Endometrial microvascular endothelial cells (primary cell): ENCODE data around the gene PDE6B. TPM values are rescaled to one million over a fixed set of nuclear protein-coding genes. Genes with fewer than 3 reads are reported as not detected.

Experiments used
- in situ Hi-C: cut with HindIII; loops from 2 replicates; pipeline ENCODE4 v1.10.0; 2017; ENCODE audit warnings: low sequenced_read_pairs, low pct_unique_long_range_greater_than_20kb; ENCODE audit errors: inconsistent ontology term
- total RNA-seq: library from RNA; depleted of rRNA; stranded (reverse); fragments of >200 nt; gene quantifications from one replicate; pipeline ENCODE4 v1.2.3, GENCODE V29; 2015; ENCODE audit errors: inconsistent ontology term

PDE6B gene
- total RNA-seq, 1 donor from 2014 or later, result not detected

- in situ Hi-C loops, result no loop called here
These were observed 27.9 kb downstream of the PDE6B start for GRCh38 chr4:653080-653821.

- in situ Hi-C loops, result no loop called here
These were observed 28.6 kb downstream of the PDE6B start for GRCh38 chr4:653831-654502.

GRCh38 chr4:654503-654845, 29.1 kb downstream of the PDE6B start:
- in situ Hi-C loops, result no loop called here

GRCh38 chr4:654871-655463, 29.6 kb downstream of the PDE6B start:
- in situ Hi-C loops, result no loop called here

- in situ Hi-C loops, result no loop called here
These were observed 30.2 kb downstream of the PDE6B start for GRCh38 chr4:655464-656151.

GRCh38 chr4:656436-657337, 31.3 kb downstream of the PDE6B start:
- in situ Hi-C loops, result no loop called here

GRCh38 chr4:657338-657833, 32.0 kb downstream of the PDE6B start:
- in situ Hi-C loops, result no loop called here

GRCh38 chr4:657834-658667, 32.7 kb downstream of the PDE6B start:
- in situ Hi-C loops, result no loop called here

- in situ Hi-C loops, result no loop called here
These were observed 33.6 kb downstream of the PDE6B start for GRCh38 chr4:658681-659667.

- in situ Hi-C loops, result no loop called here
These were observed 34.5 kb downstream of the PDE6B start for GRCh38 chr4:659851-660250.

GRCh38 chr4:660401-660800, 35.0 kb downstream of the PDE6B start:
- in situ Hi-C loops, result no loop called here

GRCh38 chr4:661231-661630, 35.9 kb downstream of the PDE6B start:
- in situ Hi-C loops, result no loop called here

GRCh38 chr4:661881-662761, 36.7 kb downstream of the PDE6B start:
- in situ Hi-C loops, result no loop called here

GRCh38 chr4:663046-663437, 37.7 kb downstream of the PDE6B start:
- in situ Hi-C loops, result no loop called here

GRCh38 chr4:663438-664428, 38.4 kb downstream of the PDE6B start:
- in situ Hi-C loops, result no loop called here
